ENCODE measurements around the gene HIGD1C. TPM values are rescaled to one million over a fixed set of nuclear protein-coding genes. Genes with fewer than 3 reads are reported as not detected.

HIGD1C gene
- total RNA-seq, 1 experiment from 2014 or later = not detected

- intact Hi-C loops (cut with micrococcal nuclease; ENCODE audit: unreplicated experiment) = no loop called here
- DNase-seq = no peak
- peaks cover 4% of the 10 kb centered on the region for H3K36me3 Mint-ChIP-seq (ENCODE audit: insufficient read depth, unreplicated experiment)
- Histone ChIP-seq H3K36me3 (ENCODE audit: control insufficient read depth, insufficient read depth, low read length) (no peaks in the 10 kb centered on the region), H3K4me3 (ENCODE audit: low read depth, low read length) (no peak overlapping the region), H3K27me3 (replicated peaks; ENCODE audit: control insufficient read depth, insufficient read depth, low read length) (no peaks in the 10 kb centered on the region), H3K4me1 (peaks cover 28% of the 10 kb centered on the region), H3K9me3 (no peaks in the 10 kb centered on the region)
- H3K27ac Mint-ChIP-seq (ENCODE audit: unreplicated experiment) = no peak overlapping the region
- H3K27me3 Mint-ChIP-seq (ENCODE audit: insufficient read depth, unreplicated experiment) = no peaks in the 10 kb centered on the region
- CTCF ChIA-PET = interaction anchor here (0.8 to 2.1 kb wide), 3 partner anchors 46 to 217 kb away, joined by 3 to 8 read pairs (median 8); no protein-coding TSS in a partner anchor
- POLR2A ChIA-PET = interaction anchor here (0.9 kb wide), 1 partner anchor 156 kb away, joined by 5 read pairs; no protein-coding TSS in a partner anchor
- no TSS peak for BruUV-seq (replicated peaks)
- H3K4me1 Mint-ChIP-seq (ENCODE audit: low read depth, unreplicated experiment) = peaks cover 32% of the 10 kb centered on the region
- H3K4me3 Mint-ChIP-seq (ENCODE audit: unreplicated experiment) = no peak overlapping the region
- TF ChIP-seq CTCF (IDR thresholded peaks at IDR 0.05; ENCODE audit: insufficient read depth in 1 of 2, low read depth in 1 of 2, low read length in 1 of 2, severe bottlenecking in 1 of 2, unreplicated experiment in 1 of 2) = no peak
- no peaks in the 10 kb centered on the region for H3K9me3 Mint-ChIP-seq (ENCODE audit: unreplicated experiment)
Measured at GRCh38 chr12:50981319-50982239, 29.2 kb downstream of the HIGD1C start.

GRCh38 chr12:50984586-50985298 lies 32.4 kb downstream of the HIGD1C start:
- Mint-ChIP-seq H3K27me3 (ENCODE audit: insufficient read depth, unreplicated experiment) (no peaks in the 10 kb centered on the region), H3K27ac (ENCODE audit: unreplicated experiment) (no peak overlapping the region), H3K9me3 (ENCODE audit: unreplicated experiment) (no peaks in the 10 kb centered on the region), H3K4me3 (ENCODE audit: unreplicated experiment) (no peak overlapping the region), H3K4me1 (ENCODE audit: low read depth, unreplicated experiment) (peaks cover 33% of the 10 kb centered on the region), H3K36me3 (ENCODE audit: insufficient read depth, unreplicated experiment) (peaks cover 28% of the 10 kb centered on the region)
- TF ChIP-seq CTCF (IDR thresholded peaks at IDR 0.05; ENCODE audit: insufficient read depth in 1 of 2, low read depth in 1 of 2, low read length in 1 of 2, severe bottlenecking in 1 of 2, unreplicated experiment in 1 of 2) = no peak
- Histone ChIP-seq H3K27me3 (replicated peaks; ENCODE audit: control insufficient read depth, insufficient read depth, low read length) (no peaks in the 10 kb centered on the region), H3K9me3 (no peaks in the 10 kb centered on the region), H3K36me3 (ENCODE audit: control insufficient read depth, insufficient read depth, low read length) (peaks cover 3% of the 10 kb centered on the region; the same call in 1 of the 2 replicates), H3K4me3 (ENCODE audit: low read depth, low read length) (no peak overlapping the region), H3K4me1 (peaks cover 22% of the 10 kb centered on the region)
- BruUV-seq (replicated peaks) = no TSS peak
- ChIA-PET CTCF (interaction anchor here (1.0 to 4.9 kb wide), 2 partner anchors 20 to 160 kb away, joined by 3 to 88 read pairs; no protein-coding TSS in a partner anchor), POLR2A (no interaction called here)
- intact Hi-C loops (cut with micrococcal nuclease; ENCODE audit: unreplicated experiment) = loop anchor here (5.0 kb wide), 2 partner anchors 368 to 482 kb away; partner anchors contain the start of gene DIP2B
- DNase-seq = no peak

DNA sequence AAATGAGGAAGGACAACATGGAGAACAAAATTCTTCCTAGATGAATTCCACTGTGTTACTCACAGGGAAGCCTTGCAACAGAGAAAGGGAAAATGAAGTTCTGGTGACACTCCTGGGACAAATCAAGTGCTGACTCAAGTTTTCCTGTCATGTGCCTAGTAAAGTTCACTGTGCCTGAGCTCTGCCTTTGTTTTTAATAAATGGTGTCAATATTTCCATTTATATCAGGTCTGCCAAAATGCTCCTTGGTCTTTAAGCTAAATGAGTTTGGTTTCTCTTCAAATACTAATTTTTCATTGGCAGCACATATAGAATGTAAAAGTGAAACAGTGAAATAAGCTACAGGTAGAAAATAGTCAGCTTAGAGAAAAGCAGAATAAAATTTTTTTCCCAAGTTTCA lies 33.0 kb downstream of the HIGD1C start:
- BruUV-seq (replicated peaks) = no TSS peak
- Mint-ChIP-seq H3K36me3 (ENCODE audit: insufficient read depth, unreplicated experiment) (peaks cover 33% of the 10 kb centered on the region), H3K27ac (ENCODE audit: unreplicated experiment) (no peak overlapping the region), H3K4me3 (ENCODE audit: unreplicated experiment) (no peak overlapping the region), H3K4me1 (ENCODE audit: low read depth, unreplicated experiment) (peaks cover 28% of the 10 kb centered on the region), H3K27me3 (ENCODE audit: insufficient read depth, unreplicated experiment) (no peaks in the 10 kb centered on the region), H3K9me3 (ENCODE audit: unreplicated experiment) (no peaks in the 10 kb centered on the region)
- POLR2A ChIA-PET = no interaction called here
- Histone ChIP-seq H3K4me1 (peaks cover 16% of the 10 kb centered on the region), H3K36me3 (ENCODE audit: control insufficient read depth, insufficient read depth, low read length) (peaks cover 3% of the 10 kb centered on the region; the same call in 1 of the 2 replicates), H3K27me3 (replicated peaks; ENCODE audit: control insufficient read depth, insufficient read depth, low read length) (no peaks in the 10 kb centered on the region), H3K4me3 (ENCODE audit: low read depth, low read length) (no peak overlapping the region), H3K9me3 (no peaks in the 10 kb centered on the region)
- intact Hi-C loops (cut with micrococcal nuclease; ENCODE audit: unreplicated experiment) = loop anchor here (5.0 kb wide), 2 partner anchors 367 to 483 kb away; partner anchors contain the start of gene DIP2B
- CTCF ChIA-PET = interaction anchor here (1.0 to 4.9 kb wide), 2 partner anchors 19 to 160 kb away, joined by 3 to 88 read pairs; no protein-coding TSS in a partner anchor
- DNase-seq = no peak
- no peak for TF ChIP-seq CTCF (IDR thresholded peaks at IDR 0.05; ENCODE audit: insufficient read depth in 1 of 2, low read depth in 1 of 2, low read length in 1 of 2, severe bottlenecking in 1 of 2, unreplicated experiment in 1 of 2)
